Measurements from ENCODE around the gene DIAPH1. TPM values are rescaled to one million over a fixed set of nuclear protein-coding genes. Genes with fewer than 3 reads are reported as not detected.
A peak's percentile ranks its signal among the peaks of the same experiment; 100 is the strongest.

Gene DIAPH1
- total RNA-seq, 1 experiment from 2014 or later: 117 TPM

DNA sequence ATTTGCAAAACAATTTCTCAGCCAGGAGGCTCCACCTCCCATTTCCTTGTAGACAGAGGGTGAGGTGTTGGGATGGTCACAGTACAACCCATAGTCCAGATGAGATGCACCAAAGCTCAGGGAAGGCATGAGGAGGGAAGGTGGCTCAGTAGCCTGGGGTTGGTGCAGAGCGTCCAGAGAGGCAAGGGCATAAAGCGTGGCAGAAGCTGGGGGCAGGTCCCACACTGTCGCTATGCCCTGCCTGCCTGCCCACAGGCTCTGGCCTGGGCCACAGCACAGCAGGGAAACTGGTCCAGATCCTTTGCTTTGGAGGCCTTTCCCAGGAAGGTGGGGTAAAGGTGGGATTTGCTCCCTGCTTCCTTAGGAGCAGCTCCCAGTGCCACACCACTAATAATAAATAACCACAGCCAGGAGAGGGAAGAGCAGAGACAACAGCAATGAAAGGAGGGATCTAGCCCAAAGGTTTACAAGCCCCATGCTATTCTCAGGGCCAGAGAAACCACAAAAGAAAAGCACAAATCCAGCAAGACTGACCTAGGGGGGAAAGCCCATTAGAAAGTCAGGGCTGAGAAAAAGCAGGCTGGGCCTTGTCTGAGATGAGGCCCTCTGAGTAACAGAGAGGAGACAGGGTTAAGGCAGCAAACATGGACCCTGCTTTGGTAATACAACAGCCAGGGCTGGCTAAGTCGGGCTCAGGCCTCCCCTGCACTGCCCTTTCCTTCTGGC is 102.7 kb downstream of the DIAPH1 start:
- TF ChIP-seq, protein P1, sequence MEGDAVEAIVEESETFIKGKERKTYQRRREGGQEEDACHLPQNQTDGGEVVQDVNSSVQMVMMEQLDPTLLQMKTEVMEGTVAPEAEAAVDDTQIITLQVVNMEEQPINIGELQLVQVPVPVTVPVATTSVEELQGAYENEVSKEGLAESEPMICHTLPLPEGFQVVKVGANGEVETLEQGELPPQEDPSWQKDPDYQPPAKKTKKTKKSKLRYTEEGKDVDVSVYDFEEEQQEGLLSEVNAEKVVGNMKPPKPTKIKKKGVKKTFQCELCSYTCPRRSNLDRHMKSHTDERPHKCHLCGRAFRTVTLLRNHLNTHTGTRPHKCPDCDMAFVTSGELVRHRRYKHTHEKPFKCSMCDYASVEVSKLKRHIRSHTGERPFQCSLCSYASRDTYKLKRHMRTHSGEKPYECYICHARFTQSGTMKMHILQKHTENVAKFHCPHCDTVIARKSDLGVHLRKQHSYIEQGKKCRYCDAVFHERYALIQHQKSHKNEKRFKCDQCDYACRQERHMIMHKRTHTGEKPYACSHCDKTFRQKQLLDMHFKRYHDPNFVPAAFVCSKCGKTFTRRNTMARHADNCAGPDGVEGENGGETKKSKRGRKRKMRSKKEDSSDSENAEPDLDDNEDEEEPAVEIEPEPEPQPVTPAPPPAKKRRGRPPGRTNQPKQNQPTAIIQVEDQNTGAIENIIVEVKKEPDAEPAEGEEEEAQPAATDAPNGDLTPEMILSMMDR (conservative IDR thresholded peaks at IDR 0.05): no peak
- Histone ChIP-seq H3K23ac (ENCODE audit: insufficient read length, low read depth, low read length) (no peak overlapping the region), H3K4me1 (ENCODE audit: insufficient read depth, low read length) (no peaks in the 10 kb centered on the region; the same call in 1 of the 2 replicates), H3K9me3 (ENCODE audit: control insufficient read depth, low read depth, low read length) (no peaks in the 10 kb centered on the region), H2AK5ac (ENCODE audit: insufficient read length, low read length) (no peak overlapping the region), H3T11ph (ENCODE audit: low read length) (no peak overlapping the region), H3K9ac (ENCODE audit: extremely low read depth, insufficient read length, low read length) (no peak overlapping the region), H4K8ac (replicated peaks; ENCODE audit: insufficient read length, low read depth, low read length) (no peak overlapping the region), H3K4ac (ENCODE audit: low read depth, low read length) (no peak overlapping the region), H4K20me1 (ENCODE audit: control insufficient read depth, insufficient read depth, insufficient read length) (no peaks in the 10 kb centered on the region), H3K56ac (ENCODE audit: insufficient read length, low read depth, low read length) (no peak overlapping the region), H3K79me2 (ENCODE audit: insufficient read depth, low read length) (no peaks in the 10 kb centered on the region), H3K18ac (ENCODE audit: insufficient read length, low read depth, low read length) (no peak overlapping the region), H3K4me2 (ENCODE audit: insufficient read depth, insufficient read length, low read length) (no peak overlapping the region), H2BK12ac (ENCODE audit: insufficient read length, low read depth, low read length) (no peak overlapping the region), H2BK5ac (ENCODE audit: insufficient read length, low read length) (no peak overlapping the region), H3K23me2 (ENCODE audit: insufficient read length, low read depth, low read length, poor library complexity, severe bottlenecking) (peaks cover 17% of the 10 kb centered on the region), H3K27me3 (ENCODE audit: insufficient read depth, low read length) (no peaks in the 10 kb centered on the region), H3K27ac (ENCODE audit: insufficient read length, low read depth, low read length) (no peak overlapping the region), H2AFZ (ENCODE audit: low read length) (no peak overlapping the region), H2BK20ac (ENCODE audit: low read depth, low read length, poor library complexity, severe bottlenecking) (no peak overlapping the region), H2BK15ac (ENCODE audit: low read depth, low read length) (no peak overlapping the region), H4K91ac (ENCODE audit: insufficient read length, low read depth, low read length) (no peak overlapping the region), H4K5ac (ENCODE audit: insufficient read length, low read depth, low read length) (no peak overlapping the region), H2BK120ac (ENCODE audit: low read depth, low read length, poor library complexity, severe bottlenecking) (no peak overlapping the region), H3K79me1 (ENCODE audit: insufficient read depth, low read depth, low read length, poor library complexity, severe bottlenecking) (no peaks in the 10 kb centered on the region), H3K14ac (ENCODE audit: insufficient read depth, low read length) (no peak overlapping the region)
- H3K27me3 Mint-ChIP-seq (ENCODE audit: low read depth): peaks cover 3% of the 10 kb centered on the region; the same call in 1 of the 2 replicates
- no peak overlapping the region for H3K4me3 Mint-ChIP-seq
- H3K4me1 Mint-ChIP-seq: peaks cover 30 to 42% of the 10 kb centered on the region in 2 experiments
- H3K36me3 Mint-ChIP-seq (ENCODE audit: insufficient read depth in 1 of 3, low read depth in 3 of 3): peaks cover 27 to 65% (median 44%) of the 10 kb centered on the region in 3 experiments
- H3K9me3 Mint-ChIP-seq: no peaks in the 10 kb centered on the region; a peak in 1 of 5 replicates
- WGBS (ENCODE audit: extremely low coverage, insufficient read length, low lambda C conversion rate): no CpG with 5 or more reads among the region's 4 CpGs
- peak overlapping the region; percentile 80 to 83 (median 82); a peak in 6 of 7 replicates for H3K27ac Mint-ChIP-seq
- no peak for DNase-seq

Data from H9 (cell line).